ENCODE measurements around the gene ASTN1. TPM values are rescaled to one million over a fixed set of nuclear protein-coding genes. Genes with fewer than 3 reads are reported as not detected.
A peak's percentile ranks its signal among the peaks of the same experiment; 100 is the strongest.

Gene ASTN1
- total RNA-seq, 1 donor from 2014 or later = not detected

DNA sequence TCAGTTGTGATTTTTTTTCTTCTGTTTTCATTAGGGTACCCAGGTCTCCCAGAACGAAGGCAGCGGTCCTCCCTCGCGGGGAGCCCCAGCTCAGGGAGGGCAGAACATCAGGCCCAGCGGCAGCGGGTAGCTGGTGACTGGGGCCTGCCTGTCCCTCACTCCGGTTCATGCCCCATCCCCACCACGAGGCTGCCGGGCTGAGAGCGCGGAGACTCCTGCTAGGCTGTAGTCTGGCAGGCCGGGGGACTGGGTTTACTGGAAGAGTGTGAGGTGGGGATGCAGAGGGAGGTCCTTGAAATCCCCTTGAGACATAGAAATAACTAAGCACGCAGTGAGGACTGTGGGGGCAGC is 16.7 kb upstream of the ASTN1 start:
- no peak for DNase-seq (ENCODE audit: low spot score)
- Mint-ChIP-seq H3K4me1 (ENCODE audit: low read depth) (peaks cover 2% of the 10 kb centered on the region), H3K27ac (no peak overlapping the region), H3K27me3 (ENCODE audit: low read depth) (peaks cover 28% of the 10 kb centered on the region), H3K9me3 (no peaks in the 10 kb centered on the region), H3K36me3 (ENCODE audit: low read depth) (no peaks in the 10 kb centered on the region), H3K4me3 (ENCODE audit: low read depth) (peak overlapping the region; percentile 23)
- intact Hi-C loops (cut with micrococcal nuclease) = loop anchor here (2.0 kb wide), 1 partner anchor 284 kb away; no protein-coding TSS in a partner anchor

DNA sequence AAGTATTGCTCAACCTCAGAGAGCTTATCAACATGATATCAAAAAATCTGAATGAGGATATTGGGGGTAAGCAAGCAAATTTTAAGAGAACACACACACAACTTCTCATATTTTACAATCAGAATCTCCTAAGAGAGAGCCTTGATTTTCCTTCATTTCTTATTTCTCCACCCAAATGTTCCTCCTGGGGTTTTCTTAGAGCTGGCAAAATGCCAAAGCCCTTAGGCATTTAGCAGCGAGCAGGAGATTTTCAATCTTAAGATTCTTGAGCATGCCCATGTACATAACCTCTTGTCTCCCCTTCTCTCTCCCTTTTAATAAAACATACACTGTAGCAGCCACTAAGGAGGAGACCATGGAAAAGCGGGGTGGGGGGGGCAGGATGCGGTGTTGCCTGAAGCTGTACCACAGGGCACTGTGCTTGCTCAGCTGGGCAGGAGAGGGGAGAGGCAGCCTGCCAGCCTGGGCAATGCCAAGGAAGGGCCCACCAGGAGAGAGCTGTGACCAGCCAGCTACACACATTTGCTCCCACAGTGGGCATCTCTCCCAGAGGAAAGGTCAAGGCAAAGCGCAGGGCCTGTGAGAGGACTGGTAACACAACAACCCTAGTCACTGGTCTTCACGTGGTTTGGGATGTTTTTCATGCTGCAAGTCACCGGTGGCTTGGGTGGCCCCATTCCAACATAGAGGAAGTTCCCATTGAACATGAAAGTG is 10.6 kb upstream of the ASTN1 start:
- Mint-ChIP-seq H3K4me1 (ENCODE audit: low read depth) (no peaks in the 10 kb centered on the region), H3K27ac (no peak overlapping the region), H3K27me3 (ENCODE audit: low read depth) (peaks cover 16% of the 10 kb centered on the region), H3K9me3 (no peaks in the 10 kb centered on the region), H3K4me3 (ENCODE audit: low read depth) (no peak overlapping the region), H3K36me3 (ENCODE audit: low read depth) (no peaks in the 10 kb centered on the region)
- intact Hi-C loops (cut with micrococcal nuclease) = no loop called here
- no peak for DNase-seq (ENCODE audit: low spot score)

DNA sequence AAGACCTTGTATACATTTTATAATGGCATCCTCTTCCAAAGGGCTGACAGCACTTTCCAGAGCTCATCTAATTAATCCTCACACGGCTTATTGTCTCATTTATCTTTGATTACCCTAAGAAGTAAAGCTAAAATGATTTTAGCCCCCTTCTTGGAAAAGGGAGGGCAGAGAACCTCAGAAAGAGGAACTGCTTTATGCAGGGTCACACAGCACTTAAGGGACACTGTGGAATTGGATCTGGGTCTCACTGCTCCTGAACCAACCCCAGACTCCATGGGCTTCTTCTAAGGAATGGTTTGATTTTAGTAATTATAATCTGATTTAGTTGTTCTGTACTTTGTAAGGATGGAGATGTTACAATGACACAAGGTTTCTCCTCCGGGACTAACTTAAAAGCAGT is 9.5 kb upstream of the ASTN1 start:
- no peak for DNase-seq (ENCODE audit: low spot score)
- intact Hi-C loops (cut with micrococcal nuclease) = no loop called here
- Mint-ChIP-seq H3K4me3 (ENCODE audit: low read depth) (no peak overlapping the region), H3K4me1 (ENCODE audit: low read depth) (no peaks in the 10 kb centered on the region), H3K9me3 (no peaks in the 10 kb centered on the region), H3K27ac (no peak overlapping the region), H3K27me3 (ENCODE audit: low read depth) (peaks cover 10% of the 10 kb centered on the region), H3K36me3 (ENCODE audit: low read depth) (no peaks in the 10 kb centered on the region)

DNA sequence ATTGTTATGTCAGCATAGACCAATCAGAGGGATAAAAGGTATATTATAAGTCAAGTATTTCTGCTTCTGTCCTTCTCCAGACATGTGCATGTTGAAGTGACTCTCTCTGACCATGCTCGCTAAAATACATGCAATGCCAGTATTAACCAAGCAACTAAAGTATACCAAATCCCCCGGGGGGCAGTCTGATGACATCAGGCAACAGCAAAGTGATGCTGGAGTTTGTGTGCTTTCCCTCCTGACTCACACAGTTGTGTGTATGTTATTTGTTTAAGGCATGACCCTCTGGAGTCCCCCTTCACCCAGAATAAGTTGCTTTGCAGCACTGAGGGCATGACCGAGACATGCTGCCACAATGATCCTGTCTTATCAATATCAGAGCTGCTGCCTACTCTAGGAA is 8.4 kb upstream of the ASTN1 start:
- no peak for DNase-seq (ENCODE audit: low spot score)
- Mint-ChIP-seq H3K27me3 (ENCODE audit: low read depth) (peaks cover 9% of the 10 kb centered on the region), H3K36me3 (ENCODE audit: low read depth) (no peaks in the 10 kb centered on the region), H3K4me1 (ENCODE audit: low read depth) (no peaks in the 10 kb centered on the region), H3K9me3 (no peaks in the 10 kb centered on the region), H3K27ac (no peak overlapping the region), H3K4me3 (ENCODE audit: low read depth) (no peak overlapping the region)
- intact Hi-C loops (cut with micrococcal nuclease) = no loop called here

DNA sequence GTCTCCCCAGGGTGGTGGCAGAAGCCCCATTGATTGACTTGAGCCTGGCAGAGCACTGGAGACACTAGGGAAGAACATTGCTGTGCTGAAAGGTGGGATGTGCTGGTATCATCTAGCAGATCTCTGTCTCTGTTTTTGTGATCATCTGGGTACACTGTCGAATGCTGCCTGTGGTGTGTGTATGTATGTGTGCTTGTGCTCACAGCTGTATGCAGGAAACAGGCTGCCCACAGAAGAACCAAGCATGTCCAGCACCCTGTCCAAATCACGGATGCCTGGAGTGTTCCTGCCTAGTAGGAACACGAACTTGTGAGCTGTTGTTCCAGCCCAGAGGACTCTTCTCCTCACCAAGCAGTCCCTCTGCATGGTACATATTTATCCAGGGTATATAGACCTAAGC is 7.8 kb upstream of the ASTN1 start:
- Mint-ChIP-seq H3K36me3 (ENCODE audit: low read depth) (no peaks in the 10 kb centered on the region), H3K4me3 (ENCODE audit: low read depth) (no peak overlapping the region), H3K27ac (no peak overlapping the region), H3K4me1 (ENCODE audit: low read depth) (no peaks in the 10 kb centered on the region), H3K27me3 (ENCODE audit: low read depth) (peaks cover 9% of the 10 kb centered on the region), H3K9me3 (no peaks in the 10 kb centered on the region)
- intact Hi-C loops (cut with micrococcal nuclease) = no loop called here
- no peak for DNase-seq (ENCODE audit: low spot score)

DNA sequence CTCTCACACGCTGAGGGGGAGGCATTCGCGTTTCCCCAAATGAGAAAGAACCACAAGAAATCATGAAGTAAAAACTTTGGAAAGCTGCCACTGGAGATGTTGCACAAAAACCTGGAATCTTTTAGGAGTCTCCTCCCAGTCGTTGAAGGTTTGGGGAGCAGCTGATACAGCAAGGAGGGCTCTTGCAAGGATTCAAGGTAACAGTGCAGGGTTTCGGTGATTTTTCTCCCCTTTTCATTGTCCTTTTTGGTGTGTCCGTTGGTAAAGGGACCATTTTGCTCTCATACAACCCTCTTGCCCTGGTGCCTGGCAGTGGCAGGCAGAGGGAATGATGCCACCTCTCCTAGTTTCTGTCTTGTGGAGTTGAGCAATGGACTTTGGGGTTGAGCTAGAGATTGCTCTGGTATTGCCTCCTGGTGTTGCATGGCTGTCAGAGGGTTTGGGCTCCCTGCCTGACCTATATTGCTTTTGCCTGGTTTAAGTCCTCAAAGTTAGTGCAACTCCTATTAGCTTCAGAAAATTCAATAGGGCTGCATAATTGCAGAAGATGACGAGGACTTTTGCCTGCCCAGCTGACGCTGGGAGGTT is 7.1 kb upstream of the ASTN1 start:
- H3K27me3 Mint-ChIP-seq (ENCODE audit: low read depth) = peaks cover 9% of the 10 kb centered on the region
- H3K4me3 Mint-ChIP-seq (ENCODE audit: low read depth) = no peak overlapping the region
- no peak overlapping the region for H3K27ac Mint-ChIP-seq
- DNase-seq (ENCODE audit: low spot score) = no peak
- intact Hi-C loops (cut with micrococcal nuclease) = no loop called here
- H3K4me1 Mint-ChIP-seq (ENCODE audit: low read depth) = no peaks in the 10 kb centered on the region
- H3K9me3 Mint-ChIP-seq = no peaks in the 10 kb centered on the region
- no peaks in the 10 kb centered on the region for H3K36me3 Mint-ChIP-seq (ENCODE audit: low read depth)

DNA sequence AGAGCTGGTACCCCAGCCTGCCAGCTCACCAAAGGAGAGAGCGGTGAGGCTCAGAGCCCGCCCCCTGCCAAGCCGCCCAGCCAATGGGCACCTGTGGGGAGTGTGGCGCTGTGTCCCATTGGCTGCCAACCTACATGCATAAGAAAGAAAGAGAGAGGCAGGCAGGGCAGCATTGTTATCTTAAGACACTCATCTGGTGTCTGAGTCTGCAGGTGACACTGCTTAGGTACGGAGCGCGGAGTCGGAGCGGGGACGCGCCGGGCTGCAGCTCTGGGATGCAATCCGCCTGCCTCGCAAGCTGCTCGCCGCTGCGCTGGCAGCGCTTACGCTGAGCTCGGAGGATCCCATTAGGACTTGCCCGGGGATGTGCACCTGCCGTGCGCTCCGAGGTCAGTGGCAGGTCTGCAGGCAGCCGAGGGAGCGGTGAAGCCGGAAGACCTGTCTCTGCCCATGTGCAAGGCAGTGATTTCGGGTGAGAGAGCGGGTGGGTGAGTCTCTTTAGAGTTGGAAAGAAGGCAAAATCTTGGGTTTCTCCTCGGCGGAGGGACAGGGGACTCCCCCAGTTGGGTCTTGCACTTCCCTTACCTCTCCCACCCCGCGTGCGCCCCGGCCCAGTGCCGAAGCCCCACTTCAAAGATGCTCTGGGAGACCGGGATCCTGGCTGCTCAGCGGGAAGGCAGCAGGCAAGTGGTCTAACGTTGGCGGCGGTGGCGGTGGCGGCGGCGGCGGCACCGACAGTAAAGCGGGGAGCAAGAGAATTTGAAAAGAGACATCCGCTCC is 6.4 kb upstream of the ASTN1 start, which contains the start of gene BRINP2:
BRINP2 (plus strand) TSS at position 203 of the 780 bp plus-strand sequence. CDS start 58,919 bp downstream, outside the sequence.
- H3K9me3 Mint-ChIP-seq = no peaks in the 10 kb centered on the region
- no peak for DNase-seq (ENCODE audit: low spot score)
- H3K27me3 Mint-ChIP-seq (ENCODE audit: low read depth) = peaks cover 14% of the 10 kb centered on the region
- H3K36me3 Mint-ChIP-seq (ENCODE audit: low read depth) = no peaks in the 10 kb centered on the region
- H3K4me1 Mint-ChIP-seq (ENCODE audit: low read depth) = no peaks in the 10 kb centered on the region
- no peak within 1 kb of the TSS for H3K27ac Mint-ChIP-seq
- intact Hi-C loops (cut with micrococcal nuclease) = no loop called here
- no peak within 1 kb of the TSS for H3K4me3 Mint-ChIP-seq (ENCODE audit: low read depth)

DNA sequence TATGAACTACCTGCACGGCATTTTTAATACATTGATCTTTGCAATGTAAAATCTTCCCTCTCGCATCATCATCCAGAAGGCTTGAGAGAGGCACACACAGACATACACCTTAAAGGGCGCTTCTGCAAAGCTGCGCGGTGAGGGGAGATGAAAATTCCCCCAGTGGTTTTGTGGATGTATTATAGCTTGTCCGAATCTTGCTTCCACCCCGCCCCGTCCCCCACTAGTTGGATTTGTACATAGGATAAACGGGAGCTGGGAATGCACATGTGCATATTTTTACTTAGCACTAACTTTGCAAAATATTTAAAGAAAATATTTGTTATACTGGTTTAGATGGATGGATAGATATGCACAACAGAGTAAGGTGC is 542 bp upstream of the ASTN1 start:
- peaks cover 3% of the 10 kb centered on the region for H3K4me1 Mint-ChIP-seq (ENCODE audit: low read depth)
- H3K9me3 Mint-ChIP-seq = no peaks in the 10 kb centered on the region
- no peak for DNase-seq (ENCODE audit: low spot score)
- intact Hi-C loops (cut with micrococcal nuclease) = no loop called here
- peaks cover 29% of the 10 kb centered on the region for H3K27me3 Mint-ChIP-seq (ENCODE audit: low read depth)
- H3K27ac Mint-ChIP-seq = no peak overlapping the region
- no peak overlapping the region for H3K4me3 Mint-ChIP-seq (ENCODE audit: low read depth)
- H3K36me3 Mint-ChIP-seq (ENCODE audit: low read depth) = no peaks in the 10 kb centered on the region

DNA sequence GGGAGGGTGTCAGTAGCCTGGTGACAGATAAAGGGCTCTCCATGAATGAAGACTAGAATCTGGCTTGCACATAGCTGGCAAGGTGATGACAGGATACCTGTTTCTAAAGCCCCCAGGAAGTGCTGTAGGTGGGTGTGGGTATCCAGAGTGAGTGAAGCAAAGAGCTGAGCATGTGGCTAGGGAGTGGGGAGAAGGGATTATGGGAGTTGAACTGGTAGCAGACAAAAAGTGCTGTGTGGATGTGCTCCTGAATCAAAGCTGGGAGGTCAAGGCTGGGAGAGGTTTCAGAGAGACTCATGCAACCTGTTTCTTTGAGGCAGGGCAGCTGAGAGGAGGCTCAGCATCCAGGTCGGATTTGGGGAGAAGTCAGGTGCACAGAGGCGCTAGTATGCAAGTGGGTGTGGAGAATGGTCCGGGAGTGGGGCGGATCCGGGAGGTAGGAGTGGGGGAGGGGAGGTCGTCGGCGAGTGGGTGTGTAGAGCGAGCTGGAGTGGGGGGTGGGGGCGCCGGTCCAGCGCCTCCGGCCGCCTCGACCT is 600 bp downstream of the ASTN1 start:
- no peaks in the 10 kb centered on the region for H3K36me3 Mint-ChIP-seq (ENCODE audit: low read depth)
- H3K9me3 Mint-ChIP-seq = no peaks in the 10 kb centered on the region
- no peak for DNase-seq (ENCODE audit: low spot score)
- H3K27ac Mint-ChIP-seq = no peak overlapping the region
- peaks cover 29% of the 10 kb centered on the region for H3K27me3 Mint-ChIP-seq (ENCODE audit: low read depth)
- intact Hi-C loops (cut with micrococcal nuclease) = no loop called here
- no peak overlapping the region for H3K4me3 Mint-ChIP-seq (ENCODE audit: low read depth)
- peaks cover 3% of the 10 kb centered on the region for H3K4me1 Mint-ChIP-seq (ENCODE audit: low read depth)

DNA sequence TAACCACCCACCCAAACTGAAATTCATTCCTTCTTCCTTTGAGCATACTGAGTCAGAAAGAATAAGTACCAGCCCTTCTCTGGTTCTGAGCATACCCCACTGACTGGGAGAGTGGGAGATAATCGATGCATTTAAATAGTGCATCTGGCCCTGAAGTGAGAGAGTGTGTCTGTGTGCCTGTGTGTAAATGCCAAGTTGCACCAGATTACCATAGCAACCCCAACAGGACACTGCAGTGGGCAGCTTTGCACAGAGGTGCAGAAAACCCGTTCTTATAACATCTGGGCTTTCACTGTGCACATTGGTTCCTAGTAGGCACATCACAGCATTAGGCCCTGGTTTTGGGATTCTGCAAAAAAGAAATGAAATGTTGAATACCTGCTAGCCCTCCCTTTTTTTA is 2.3 kb downstream of the ASTN1 start:
- DNase-seq (ENCODE audit: low spot score) = no peak
- Mint-ChIP-seq H3K9me3 (no peaks in the 10 kb centered on the region), H3K27ac (no peak overlapping the region), H3K4me3 (ENCODE audit: low read depth) (no peak overlapping the region), H3K36me3 (ENCODE audit: low read depth) (no peaks in the 10 kb centered on the region), H3K4me1 (ENCODE audit: low read depth) (peaks cover 3% of the 10 kb centered on the region), H3K27me3 (ENCODE audit: low read depth) (peaks cover 29% of the 10 kb centered on the region)
- intact Hi-C loops (cut with micrococcal nuclease) = no loop called here

DNA sequence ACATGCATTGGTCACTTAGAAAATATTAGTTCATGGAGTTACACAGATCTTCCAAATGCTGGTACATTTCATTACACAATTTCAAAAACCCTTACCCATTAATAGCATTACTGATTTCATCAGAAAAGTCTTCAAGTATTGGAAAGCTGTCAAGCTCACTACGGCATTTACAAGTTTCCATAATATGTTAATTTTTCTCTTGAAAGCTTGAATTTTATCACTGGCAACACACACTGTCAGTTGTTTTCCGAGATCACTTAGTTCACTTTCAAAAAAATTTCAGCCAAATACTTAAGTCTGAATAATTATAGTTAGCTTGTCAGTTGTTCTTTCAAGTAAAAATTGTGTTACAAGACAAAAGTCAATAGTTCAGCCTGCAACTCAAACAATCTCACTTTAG is 18.0 kb downstream of the ASTN1 start:
- H3K9me3 Mint-ChIP-seq = no peaks in the 10 kb centered on the region
- intact Hi-C loops (cut with micrococcal nuclease) = no loop called here
- no peak overlapping the region for H3K27ac Mint-ChIP-seq
- no peak overlapping the region for H3K4me3 Mint-ChIP-seq (ENCODE audit: low read depth)
- H3K4me1 Mint-ChIP-seq (ENCODE audit: low read depth) = no peaks in the 10 kb centered on the region
- H3K27me3 Mint-ChIP-seq (ENCODE audit: low read depth) = no peaks in the 10 kb centered on the region
- H3K36me3 Mint-ChIP-seq (ENCODE audit: low read depth) = no peaks in the 10 kb centered on the region
- no peak for DNase-seq (ENCODE audit: low spot score)

DNA sequence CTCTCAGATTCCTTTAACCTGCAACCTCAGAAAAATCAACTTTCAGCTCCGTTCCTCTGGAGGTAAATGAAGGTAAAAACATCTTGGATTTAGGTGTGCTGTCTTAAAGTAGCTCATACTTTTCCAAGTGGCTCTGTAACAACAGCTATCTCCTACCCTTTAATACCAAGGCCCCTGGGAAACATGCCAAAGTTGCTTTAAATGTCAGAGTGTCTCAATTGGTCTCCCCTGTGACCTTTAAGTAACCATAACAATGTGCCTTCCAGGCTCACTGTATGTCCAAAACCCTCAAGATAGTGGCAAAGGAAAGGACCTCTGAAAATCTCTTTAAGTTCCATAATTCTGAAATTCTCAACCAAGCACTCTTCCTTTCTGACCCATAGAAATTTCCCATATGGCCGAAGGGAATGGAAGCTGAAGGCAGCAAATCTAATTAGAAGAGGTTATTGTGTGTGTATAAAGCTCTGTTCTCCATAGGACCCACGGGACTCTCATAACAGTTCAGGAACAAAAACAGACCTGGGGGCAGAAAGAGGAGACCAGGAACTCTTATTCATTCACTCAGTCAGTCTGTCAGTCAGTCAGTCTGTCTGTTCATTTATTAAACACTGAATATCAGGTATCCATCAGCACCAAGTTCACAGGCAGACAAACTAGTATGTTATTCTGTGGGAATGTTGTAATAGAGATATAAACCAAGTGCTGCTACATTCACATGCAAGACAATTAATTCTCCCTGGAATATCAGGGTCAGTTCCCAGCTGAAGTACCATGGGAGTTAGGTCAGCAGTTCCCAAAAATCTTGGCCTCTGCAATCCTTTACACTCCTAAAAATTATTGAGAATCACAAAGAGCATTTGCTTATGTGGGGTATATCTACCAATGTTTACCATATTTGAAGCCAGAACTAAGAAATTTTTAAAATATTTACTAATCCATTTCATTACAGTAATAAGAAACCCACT is 19.1 kb downstream of the ASTN1 start:
- intact Hi-C loops (cut with micrococcal nuclease) = no loop called here
- Mint-ChIP-seq H3K27me3 (ENCODE audit: low read depth) (no peaks in the 10 kb centered on the region), H3K27ac (no peak overlapping the region), H3K9me3 (no peaks in the 10 kb centered on the region), H3K4me3 (ENCODE audit: low read depth) (no peak overlapping the region), H3K36me3 (ENCODE audit: low read depth) (no peaks in the 10 kb centered on the region), H3K4me1 (ENCODE audit: low read depth) (no peaks in the 10 kb centered on the region)
- DNase-seq (ENCODE audit: low spot score) = no peak
